Measurements from ENCODE around the gene NT5M.

NT5M gene

DNA sequence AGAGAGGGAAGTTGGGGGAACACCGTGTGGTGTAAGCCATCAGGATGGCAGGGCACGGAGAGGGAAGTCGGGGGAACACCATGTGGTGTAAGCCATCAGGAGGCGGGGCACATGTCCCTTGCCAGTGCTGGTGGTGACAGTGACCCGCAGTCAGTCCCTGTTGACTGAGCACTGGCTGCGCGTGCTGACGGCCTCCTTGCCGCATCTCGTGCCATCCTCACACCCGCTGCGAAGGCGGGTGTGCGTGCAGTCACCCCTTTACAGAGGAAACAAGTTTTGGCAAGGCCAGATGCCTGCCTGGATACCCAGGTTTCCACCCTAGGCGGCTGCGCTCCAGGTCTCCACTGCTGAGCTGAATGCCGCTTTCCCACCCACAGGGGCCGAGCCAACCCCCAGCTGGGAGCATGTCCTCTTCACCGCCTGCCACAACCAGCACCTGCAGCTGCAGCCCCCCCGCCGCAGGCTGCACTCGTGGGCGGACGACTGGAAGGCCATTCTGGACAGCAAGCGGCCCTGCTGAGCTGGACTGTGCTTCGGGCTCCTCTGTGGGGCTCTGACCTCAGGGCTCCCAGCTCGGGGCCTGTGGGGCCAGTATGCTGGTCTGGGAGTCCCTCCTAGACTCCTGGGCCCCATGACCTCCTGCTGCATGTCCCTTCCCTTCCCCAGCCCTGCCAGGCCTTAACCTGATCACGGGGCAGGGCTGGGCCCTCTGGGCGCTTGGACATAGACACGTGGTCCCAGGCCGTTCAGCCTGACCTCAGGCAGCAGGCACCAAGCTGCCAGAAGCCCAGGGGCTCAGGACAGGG is 43.5 kb downstream of the NT5M start:
- Histone ChIP-seq H3K27ac (ENCODE audit: low read depth, low read length) (no peak overlapping the region), H2BK120ac (ENCODE audit: insufficient read depth, low read length, poor library complexity) (no peak overlapping the region), H2BK12ac (ENCODE audit: low read length) (no peak overlapping the region), H4K12ac (ENCODE audit: low read depth, low read length) (no peak overlapping the region), H2AK5ac (ENCODE audit: low read length) (no peak overlapping the region), H3K4me1 (ENCODE audit: control insufficient read depth in 1 of 2, insufficient read depth in 2 of 2, low read length in 2 of 2) (peaks cover 20 to 21% of the 10 kb centered on the region in 2 experiments), H3K4me3 (ENCODE audit: low read depth, low read length) (peak overlapping the region; percentile 16), H3K79me2 (ENCODE audit: control insufficient read depth, insufficient read depth, low read length, poor library complexity) (no peaks in the 10 kb centered on the region), H2AFZ (ENCODE audit: insufficient read depth, low read length, poor library complexity) (no peak overlapping the region), H4K8ac (ENCODE audit: low read depth, low read length) (no peak overlapping the region), H3K9ac (ENCODE audit: low read length) (no peak overlapping the region), H3K23ac (ENCODE audit: low read length) (no peak overlapping the region), H3K79me1 (ENCODE audit: low read length) (peaks cover 5% of the 10 kb centered on the region), H3K27me3 (ENCODE audit: insufficient read depth, low read length) (no peaks in the 10 kb centered on the region), H3K18ac (ENCODE audit: low read length) (no peak overlapping the region), H3K9me3 (ENCODE audit: insufficient read depth, low read depth, low read length) (no peaks in the 10 kb centered on the region), H2BK5ac (ENCODE audit: low read depth, low read length, poor library complexity) (no peak overlapping the region), H3K4me2 (ENCODE audit: low read length) (no peak overlapping the region), H3K36me3 (ENCODE audit: control insufficient read depth in 1 of 2, insufficient read depth in 2 of 2, low read length in 2 of 2) (no peaks in the 10 kb centered on the region), H3K14ac (ENCODE audit: low read length) (no peak overlapping the region), H3K4ac (ENCODE audit: low read depth, low read length) (no peak overlapping the region), H4K91ac (ENCODE audit: low read depth, low read length) (no peak overlapping the region)
- WGBS (ENCODE audit: extremely low coverage, insufficient coverage, insufficient read length) = no CpG with 5 or more reads among the region's 31 CpGs
- DNase-seq = no peak

GRCh38 chr17:17347234-17347955 is 44.2 kb downstream of the NT5M start:
- Histone ChIP-seq H3K9ac (ENCODE audit: low read length) (no peak overlapping the region), H4K8ac (ENCODE audit: low read depth, low read length) (no peak overlapping the region), H3K9me3 (ENCODE audit: insufficient read depth, low read depth, low read length) (no peaks in the 10 kb centered on the region), H3K23ac (ENCODE audit: low read length) (no peak overlapping the region), H3K4me3 (ENCODE audit: low read depth, low read length) (no peak overlapping the region), H3K14ac (ENCODE audit: low read length) (no peak overlapping the region), H2AFZ (ENCODE audit: insufficient read depth, low read length, poor library complexity) (no peak overlapping the region), H3K36me3 (ENCODE audit: control insufficient read depth in 1 of 2, insufficient read depth in 2 of 2, low read length in 2 of 2) (no peaks in the 10 kb centered on the region), H2AK5ac (ENCODE audit: low read length) (no peak overlapping the region), H3K18ac (ENCODE audit: low read length) (no peak overlapping the region), H3K79me1 (ENCODE audit: low read length) (peaks cover 5% of the 10 kb centered on the region), H2BK12ac (ENCODE audit: low read length) (no peak overlapping the region), H3K4me1 (ENCODE audit: control insufficient read depth in 1 of 2, insufficient read depth in 2 of 2, low read length in 2 of 2) (peaks cover 26 to 27% of the 10 kb centered on the region in 2 experiments), H3K27me3 (ENCODE audit: insufficient read depth, low read length) (no peaks in the 10 kb centered on the region), H3K4me2 (ENCODE audit: low read length) (no peak overlapping the region), H4K91ac (ENCODE audit: low read depth, low read length) (no peak overlapping the region), H2BK120ac (ENCODE audit: insufficient read depth, low read length, poor library complexity) (no peak overlapping the region), H4K12ac (ENCODE audit: low read depth, low read length) (no peak overlapping the region), H3K4ac (ENCODE audit: low read depth, low read length) (no peak overlapping the region), H3K79me2 (ENCODE audit: control insufficient read depth, insufficient read depth, low read length, poor library complexity) (no peaks in the 10 kb centered on the region), H2BK5ac (ENCODE audit: low read depth, low read length, poor library complexity) (no peak overlapping the region), H3K27ac (ENCODE audit: low read depth, low read length) (no peak overlapping the region)
- no peak for DNase-seq
- WGBS (ENCODE audit: extremely low coverage, insufficient coverage, insufficient read length) = no CpG with 5 or more reads among the region's 15 CpGs

DNA sequence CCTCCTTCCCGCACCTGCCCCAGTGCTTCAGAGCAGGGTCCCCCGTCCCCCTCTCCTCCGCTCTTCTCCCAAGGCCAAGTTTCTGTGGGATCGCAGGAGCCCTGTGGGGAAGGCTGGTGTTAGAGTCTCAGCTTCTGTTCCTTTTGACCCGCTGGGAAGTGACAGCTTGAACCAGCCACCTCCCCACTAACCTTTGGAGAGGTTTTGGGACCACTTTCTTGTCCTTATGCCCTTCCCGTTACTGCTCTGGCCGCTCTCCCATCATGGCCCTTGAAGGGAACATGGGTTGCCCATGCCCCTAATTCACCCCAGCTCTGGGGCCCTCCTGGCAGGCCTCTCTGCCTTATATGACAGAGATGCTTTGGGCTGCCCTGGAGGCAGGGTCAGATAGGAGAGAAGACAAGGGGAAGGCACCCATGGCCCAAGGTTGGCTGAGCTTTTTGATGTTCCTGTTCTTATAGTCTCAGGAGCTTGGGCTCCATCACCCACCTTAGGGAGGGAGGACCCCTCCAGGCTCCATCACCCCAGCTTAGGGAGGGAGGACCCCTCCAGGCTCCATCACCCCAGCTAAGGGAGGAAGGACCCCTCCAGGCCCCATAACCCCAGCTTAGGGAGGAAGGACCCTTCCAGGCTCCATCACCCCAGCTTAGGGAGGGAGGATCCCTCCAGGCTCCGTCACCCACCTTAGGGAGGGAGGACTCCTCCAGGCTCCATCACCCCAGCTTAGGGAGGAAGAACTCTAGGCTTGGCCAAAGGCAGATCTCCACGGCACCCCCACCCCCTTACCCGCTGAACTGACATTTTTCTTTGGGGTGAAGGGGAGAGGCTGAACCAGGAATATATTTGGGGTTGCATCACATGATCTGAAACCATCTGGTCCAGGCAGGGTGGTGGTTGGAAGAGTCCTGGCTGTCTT is 45.0 kb downstream of the NT5M start:
- no peak overlapping the region for H3K23ac ChIP-seq (ENCODE audit: low read length)
- H3K9ac ChIP-seq (ENCODE audit: low read length) = no peak overlapping the region
- H4K8ac ChIP-seq (ENCODE audit: low read depth, low read length) = no peak overlapping the region
- no peak overlapping the region for H2AFZ ChIP-seq (ENCODE audit: insufficient read depth, low read length, poor library complexity)
- H2AK5ac ChIP-seq (ENCODE audit: low read length) = no peak overlapping the region
- no peak overlapping the region for H3K4me3 ChIP-seq (ENCODE audit: low read depth, low read length)
- H3K36me3 ChIP-seq (ENCODE audit: control insufficient read depth in 1 of 2, insufficient read depth in 2 of 2, low read length in 2 of 2) = no peaks in the 10 kb centered on the region
- H3K4ac ChIP-seq (ENCODE audit: low read depth, low read length) = no peak overlapping the region
- H3K14ac ChIP-seq (ENCODE audit: low read length) = no peak overlapping the region
- H2BK12ac ChIP-seq (ENCODE audit: low read length) = no peak overlapping the region
- H2BK5ac ChIP-seq (ENCODE audit: low read depth, low read length, poor library complexity) = no peak overlapping the region
- no peak overlapping the region for H3K4me2 ChIP-seq (ENCODE audit: low read length)
- H3K18ac ChIP-seq (ENCODE audit: low read length) = no peak overlapping the region
- H3K4me1 ChIP-seq (ENCODE audit: control insufficient read depth in 1 of 2, insufficient read depth in 2 of 2, low read length in 2 of 2) = peaks cover 27 to 28% of the 10 kb centered on the region in 2 experiments
- H4K12ac ChIP-seq (ENCODE audit: low read depth, low read length) = no peak overlapping the region
- H4K91ac ChIP-seq (ENCODE audit: low read depth, low read length) = no peak overlapping the region
- H3K79me2 ChIP-seq (ENCODE audit: control insufficient read depth, insufficient read depth, low read length, poor library complexity) = no peaks in the 10 kb centered on the region
- DNase-seq = no peak
- no peaks in the 10 kb centered on the region for H3K27me3 ChIP-seq (ENCODE audit: insufficient read depth, low read length)
- H3K79me1 ChIP-seq (ENCODE audit: low read length) = peaks cover 5% of the 10 kb centered on the region
- H3K9me3 ChIP-seq (ENCODE audit: insufficient read depth, low read depth, low read length) = no peaks in the 10 kb centered on the region
- H3K27ac ChIP-seq (ENCODE audit: low read depth, low read length) = no peak overlapping the region
- WGBS (ENCODE audit: extremely low coverage, insufficient coverage, insufficient read length) = no CpG with 5 or more reads among the region's 10 CpGs
- no peak overlapping the region for H2BK120ac ChIP-seq (ENCODE audit: insufficient read depth, low read length, poor library complexity)
